ELR (cell line): Measurements from ENCODE around the gene SAMD4A.
A peak's percentile ranks its signal among the peaks of the same experiment; 100 is the strongest.
"Not testable (repeated sequence)": the region's sequence is repeated elsewhere in the genome, so short reads cannot be mapped to it uniquely, and the experiment has no call there.

Source experiments
- DNase-seq: peaks from one replicate; pipeline ENCODE4 v3.0.0-alpha.2; 2015; ENCODE audit warnings: low read depth

Gene SAMD4A

GRCh38 chr14:54784657-54785056 lies 217.7 kb downstream of the SAMD4A start:
- no peak for DNase-seq

- no peak for DNase-seq
These were observed 218.3 kb downstream of the SAMD4A start for GRCh38 chr14:54785136-54785777.

DNA sequence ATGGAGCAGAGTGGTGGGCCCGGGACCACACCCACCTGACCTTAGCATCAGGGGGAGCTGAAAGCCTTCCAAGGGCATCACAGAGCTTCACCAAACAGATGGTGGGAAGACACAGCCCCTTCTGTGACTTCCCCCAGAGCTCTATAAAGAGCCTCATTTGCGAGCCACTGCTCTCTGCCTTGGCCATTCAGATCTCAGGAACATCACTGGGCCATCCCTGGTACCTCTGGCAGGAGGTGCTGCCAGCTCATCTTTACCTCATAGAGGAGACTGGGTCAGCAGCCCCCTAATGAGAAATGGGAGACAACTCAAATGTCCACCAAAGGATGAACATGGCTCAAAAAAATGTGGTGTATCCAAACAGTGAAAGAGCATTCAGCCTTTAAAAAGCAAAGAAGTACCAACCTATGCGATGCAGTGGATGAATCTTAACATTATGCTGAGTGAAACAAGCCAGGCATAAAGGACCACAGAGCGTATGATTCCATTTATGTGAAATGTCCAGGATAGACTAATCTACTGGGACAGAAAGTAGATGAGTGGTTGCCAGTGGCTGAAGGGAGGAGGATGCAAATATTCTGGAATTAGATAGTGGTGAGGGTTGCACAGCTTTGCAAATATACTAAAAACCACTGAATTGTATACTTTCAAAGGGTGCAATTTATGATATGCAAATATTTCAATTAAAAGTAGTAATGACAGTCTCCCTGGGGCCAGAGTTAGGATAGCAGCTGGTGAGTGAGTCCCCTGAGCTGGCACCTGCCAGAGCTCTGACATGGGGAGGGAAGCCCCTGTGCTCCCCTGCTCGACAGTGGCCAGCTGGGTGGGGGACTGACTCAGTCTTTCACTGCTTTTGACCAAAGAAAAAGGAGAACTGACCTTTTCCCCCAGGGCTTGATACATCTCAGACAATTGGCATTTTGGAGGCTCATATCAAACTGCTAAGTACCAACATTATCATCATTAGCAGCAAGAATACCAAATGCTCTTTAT lies 219.1 kb downstream of the SAMD4A start:
- no peak for DNase-seq

DNA sequence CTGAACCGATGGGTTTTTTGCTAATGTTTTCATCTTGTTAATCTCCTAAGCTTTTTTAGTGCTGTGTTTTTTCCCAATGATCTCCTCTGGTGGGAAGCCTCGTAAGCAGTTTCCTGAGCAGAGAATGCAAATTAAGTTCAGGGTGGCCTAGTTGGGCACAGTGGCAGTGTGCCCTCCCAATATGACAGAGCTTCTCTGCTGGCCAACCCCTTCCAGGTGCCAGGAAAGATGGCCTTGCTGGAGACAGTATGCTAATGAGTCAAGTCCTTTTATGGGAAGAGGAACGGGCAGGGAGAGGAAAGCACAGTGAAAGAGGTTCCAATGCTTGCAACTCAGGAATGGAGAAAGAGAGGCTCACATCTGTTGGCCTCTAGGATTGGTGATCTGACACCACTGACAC lies 219.9 kb downstream of the SAMD4A start:
- DNase-seq, result no peak

GRCh38 chr14:54787261-54787660 lies 220.3 kb downstream of the SAMD4A start:
- no peak for DNase-seq

GRCh38 chr14:54788701-54789100 lies 221.8 kb downstream of the SAMD4A start:
- DNase-seq, result no peak

- no peak for DNase-seq
These were observed 222.2 kb downstream of the SAMD4A start for GRCh38 chr14:54789166-54789565.

DNA sequence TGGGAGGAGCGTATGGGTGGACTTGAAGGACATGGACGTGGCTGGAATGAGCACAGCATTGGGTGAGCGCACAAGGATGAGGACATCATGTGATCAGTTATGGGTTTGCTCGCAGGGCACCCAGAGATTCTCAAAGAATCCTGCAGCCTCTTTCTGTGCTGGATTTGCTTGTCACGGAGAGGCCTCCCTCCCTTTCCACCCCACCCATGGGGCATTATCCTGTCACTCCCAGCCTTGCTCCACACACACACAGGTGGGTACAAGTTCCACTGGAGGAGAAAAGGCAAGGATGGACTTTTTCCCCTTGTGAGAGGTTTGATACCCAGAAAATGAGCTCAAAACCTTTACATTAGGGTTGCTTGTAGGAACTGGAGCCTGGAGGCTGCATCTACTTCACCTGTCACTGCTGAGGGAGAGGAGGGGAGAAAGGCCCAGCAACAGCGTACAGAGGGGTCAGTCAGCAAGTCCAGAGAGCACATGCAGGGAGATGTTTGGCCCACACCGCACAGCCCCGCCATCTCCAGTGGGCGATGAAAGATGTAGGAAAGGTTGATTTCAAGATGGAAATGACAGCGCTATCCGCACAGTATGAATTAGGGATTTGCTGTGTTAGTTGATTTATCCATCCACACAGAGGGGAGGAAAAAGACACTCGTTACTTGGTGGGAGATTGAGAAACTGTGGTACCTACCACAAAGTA lies 223.0 kb downstream of the SAMD4A start:
- no peak for DNase-seq

GRCh38 chr14:54791001-54791400 lies 224.1 kb downstream of the SAMD4A start:
- no peak for DNase-seq

- no peak for DNase-seq
These were observed 225.4 kb downstream of the SAMD4A start for GRCh38 chr14:54792288-54792687.

- no peak for DNase-seq
These were observed 227.2 kb downstream of the SAMD4A start for GRCh38 chr14:54794159-54794558.

DNA sequence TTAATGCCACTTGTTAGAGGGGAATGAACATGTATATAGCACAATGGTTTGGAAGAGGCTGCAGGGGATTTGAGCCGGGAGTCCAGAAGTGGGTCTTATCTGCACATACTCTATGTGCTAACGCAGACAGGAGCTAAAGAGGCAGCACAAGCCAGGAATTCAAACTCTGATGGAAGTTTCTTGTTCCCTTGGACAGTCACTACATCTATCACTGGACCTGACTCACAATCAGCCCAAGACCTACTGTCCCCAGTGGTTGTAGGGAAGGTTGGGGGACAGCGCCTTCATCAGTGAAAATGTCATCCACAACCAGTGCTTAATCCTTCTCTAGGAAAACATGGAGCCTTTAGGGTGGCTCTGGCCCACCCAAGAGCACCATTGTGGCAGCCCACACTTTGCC lies 227.9 kb downstream of the SAMD4A start:
- DNase-seq, result no peak

DNA sequence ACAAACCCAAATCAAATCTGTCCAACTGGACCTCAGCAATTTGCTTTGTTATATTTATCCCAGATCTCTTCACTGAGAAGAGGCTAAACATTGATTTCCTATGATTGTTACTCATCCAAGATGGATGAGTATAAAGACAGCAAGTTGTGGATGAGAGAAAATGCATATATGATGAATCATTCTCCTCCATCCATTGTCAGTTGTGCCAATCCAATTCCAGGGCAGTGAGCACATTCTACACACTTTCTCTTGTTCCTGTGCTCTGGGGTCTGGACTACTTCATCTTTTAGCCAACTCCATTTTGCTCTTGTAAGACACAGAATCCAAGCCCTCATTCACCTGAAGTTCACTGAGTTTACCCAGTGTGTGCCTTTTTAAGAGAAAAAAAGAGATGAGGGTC lies 230.0 kb downstream of the SAMD4A start:
- DNase-seq, result peak; percentile 91

DNA sequence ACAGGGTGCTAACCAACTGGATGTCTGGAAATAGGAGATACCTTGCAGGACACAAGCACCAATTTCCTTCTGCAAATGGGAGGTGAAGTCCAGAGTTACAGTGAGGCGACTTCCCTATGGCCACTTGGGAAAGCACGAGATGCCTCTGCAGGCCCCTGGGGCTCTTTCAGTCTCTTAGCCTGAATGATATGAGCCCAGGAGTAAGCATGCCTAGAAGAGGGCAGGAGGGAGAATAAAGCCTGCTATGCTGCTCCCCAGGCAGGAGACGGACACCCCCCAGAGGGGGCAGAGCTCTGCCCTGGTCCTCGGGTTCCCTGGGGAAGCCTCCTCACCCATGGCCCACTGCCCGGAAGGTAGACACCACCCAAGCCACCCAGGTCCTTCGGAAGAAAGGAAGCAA lies 230.6 kb downstream of the SAMD4A start:
- DNase-seq, result no peak

DNA sequence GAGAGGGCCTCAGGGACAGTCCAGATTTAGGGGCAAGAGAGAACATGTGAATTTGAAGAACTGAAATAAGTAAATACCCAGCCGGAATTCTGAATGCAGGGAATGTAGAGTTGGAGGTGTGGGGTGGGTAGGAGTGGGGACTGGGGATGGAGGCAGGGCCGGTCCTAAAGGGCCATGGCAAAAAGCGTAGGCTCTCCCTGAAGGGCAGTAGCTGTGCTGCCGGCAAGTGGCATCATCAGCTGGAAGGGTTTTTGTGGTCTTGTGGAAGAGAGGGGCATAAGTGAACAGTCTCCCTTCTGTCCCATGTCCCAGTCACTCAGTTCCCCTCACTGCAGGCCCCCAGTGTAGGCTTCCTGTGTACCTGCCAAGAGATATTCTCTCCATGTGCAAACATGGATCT lies 231.1 kb downstream of the SAMD4A start:
- DNase-seq, result no peak

DNA sequence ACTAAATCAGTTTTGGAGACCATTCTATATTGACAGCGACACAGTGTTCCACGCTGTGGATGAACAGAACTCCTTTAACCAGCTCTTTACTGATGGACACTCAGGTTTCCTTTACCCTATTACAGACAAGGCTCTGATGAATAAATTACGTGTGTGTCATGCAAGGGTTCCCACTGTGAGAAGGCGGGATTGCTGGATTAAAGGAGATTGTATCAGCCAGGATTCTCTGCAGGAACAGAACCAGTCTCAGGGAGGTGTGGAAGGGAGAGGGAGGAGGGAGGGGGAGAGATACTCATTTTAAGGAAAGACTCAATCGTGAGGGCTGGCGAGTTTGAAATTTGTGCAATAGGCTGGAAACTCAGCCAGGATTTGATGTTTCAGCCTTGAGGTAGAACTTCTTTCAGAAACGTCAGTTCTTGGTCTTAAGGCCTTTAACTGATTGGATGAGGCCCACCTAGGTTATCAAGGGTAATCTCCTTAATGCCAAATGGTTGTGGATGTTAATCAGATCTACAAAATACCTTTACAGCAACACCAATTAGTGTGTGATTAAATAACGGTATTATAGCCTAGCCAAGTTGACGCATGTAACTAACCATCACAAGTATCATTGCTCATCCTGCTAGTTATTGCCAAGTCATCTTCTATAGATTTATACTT lies 231.7 kb downstream of the SAMD4A start:
- DNase-seq, result no peak

GRCh38 chr14:54801482-54801881 lies 234.6 kb downstream of the SAMD4A start:
- not testable (repeated sequence) for DNase-seq

GRCh38 chr14:54803396-54803795 lies 236.5 kb downstream of the SAMD4A start:
- no peak for DNase-seq

DNA sequence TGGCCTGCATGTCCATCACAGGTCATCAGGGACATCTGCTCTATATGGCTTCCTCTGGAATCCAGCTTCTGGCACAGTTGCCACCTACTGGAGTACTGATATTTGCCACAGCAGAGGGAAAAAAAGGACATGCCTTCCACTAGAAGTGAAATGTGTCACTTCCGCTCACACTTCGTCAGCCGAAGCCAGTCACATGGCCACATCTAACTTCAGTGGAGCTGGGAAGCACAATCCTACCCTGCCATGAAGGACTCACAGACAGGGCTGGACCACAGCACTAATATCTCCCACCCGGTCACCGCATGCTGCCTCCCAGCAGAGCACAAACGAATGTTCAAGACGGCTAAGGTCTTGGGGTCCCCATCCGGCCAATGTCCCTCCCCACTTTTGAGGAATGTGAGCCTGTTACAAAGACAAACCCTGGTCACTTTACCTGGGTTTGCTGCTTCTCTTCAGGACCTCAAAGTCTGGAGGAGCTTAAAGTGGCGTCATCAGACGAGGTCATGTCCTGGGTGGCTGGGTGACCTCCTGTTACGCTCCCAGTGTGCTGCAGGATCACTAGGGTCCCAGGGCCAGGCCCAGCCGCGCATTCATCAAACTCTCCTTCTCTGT lies 237.1 kb downstream of the SAMD4A start:
- DNase-seq, result peak; percentile 27

GRCh38 chr14:54804538-54805041 lies 237.7 kb downstream of the SAMD4A start:
- no peak for DNase-seq

GRCh38 chr14:54805070-54805444 lies 238.1 kb downstream of the SAMD4A start:
- DNase-seq, result no peak
